Limb (tissue), 2 donors: ENCODE results near the gene STARD5.

Experiments
- DNase-seq, 2 donors: peaks; one replicate each; pipeline ENCODE4 v3.0.0-alpha.2; 2016; ENCODE audit errors: extremely low spot score in 2 of 2

STARD5 gene

GRCh38 chr15:81312790-81313543 lies 11.0 kb downstream of the STARD5 start:
- no peak for DNase-seq

GRCh38 chr15:81311752-81312464 lies 12.0 kb downstream of the STARD5 start:
- DNase-seq, result no peak

- DNase-seq, result no peak
These were observed 13.5 kb downstream of the STARD5 start for GRCh38 chr15:81310480-81310879.

- DNase-seq, result no peak
These were observed 14.1 kb downstream of the STARD5 start for GRCh38 chr15:81309647-81310450.

GRCh38 chr15:81308260-81308659 lies 15.7 kb downstream of the STARD5 start:
- DNase-seq, result no peak

GRCh38 chr15:81304226-81304625 lies 19.7 kb downstream of the STARD5 start:
- no peak for DNase-seq

GRCh38 chr15:81303244-81304225 lies 20.4 kb downstream of the STARD5 start:
- DNase-seq, result no peak

GRCh38 chr15:81302701-81303109 lies 21.2 kb downstream of the STARD5 start:
- DNase-seq, result no peak

GRCh38 chr15:81301815-81302399 lies 22.0 kb downstream of the STARD5 start:
- DNase-seq, result no peak

- DNase-seq, result no peak
These were observed 22.6 kb downstream of the STARD5 start for GRCh38 chr15:81301385-81301784.

GRCh38 chr15:81299630-81300273 lies 24.2 kb downstream of the STARD5 start:
- no peak for DNase-seq

- no peak for DNase-seq
These were observed 24.8 kb downstream of the STARD5 start for GRCh38 chr15:81299156-81299555.

GRCh38 chr15:81298611-81299010 lies 25.3 kb downstream of the STARD5 start:
- DNase-seq, result no peak

- DNase-seq, result no peak
These were observed 26.1 kb downstream of the STARD5 start for GRCh38 chr15:81297603-81298575.

- DNase-seq, result no peak
These were observed 26.8 kb downstream of the STARD5 start for GRCh38 chr15:81297147-81297572.

GRCh38 chr15:81296673-81297072 lies 27.3 kb downstream of the STARD5 start:
- no peak for DNase-seq

- no peak for DNase-seq
These were observed 27.8 kb downstream of the STARD5 start for GRCh38 chr15:81296186-81296585.

GRCh38 chr15:81295486-81296121 lies 28.3 kb downstream of the STARD5 start:
- no peak for DNase-seq
